Activated CD4-positive, alpha-beta memory T cell treated with anti-CD3 and anti-CD28 coated beads for 36 hours (primary cell): ENCODE measurements around the gene OCIAD2. TPM values are rescaled to one million over a fixed set of nuclear protein-coding genes. Genes with fewer than 3 reads are reported as not detected.
"Not testable (repeated sequence)": the region's sequence is repeated elsewhere in the genome, so short reads cannot be mapped to it uniquely, and the experiment has no call there.

Experiments used
- CTCF ChIA-PET: fragments of 350-600 bp; sonication (Branson Sonifier 250); formaldehyde crosslinking; loops from one replicate; lab custom pipeline; 2021; ENCODE audit warnings: antibody characterized with exemption, inconsistent platforms; lab: Charles Lee
- POLR2A ChIA-PET: fragments of 350-600 bp; sonication (Branson Sonifier 250); formaldehyde crosslinking; loops from one replicate; lab custom pipeline; 2021; ENCODE audit warnings: antibody characterized with exemption; lab: Charles Lee
- DNase-seq: peaks from one replicate; pipeline ENCODE4 v3.0.0-alpha.2; 2020
- H3K27ac Mint-ChIP-seq: one replicate; pipeline ENCODE4 v1.8.0; 2021; ENCODE audit warnings: mixed read lengths
- H3K27me3 Mint-ChIP-seq: one replicate; pipeline ENCODE4 v1.8.0; 2021; ENCODE audit warnings: mixed read lengths
- H3K36me3 Mint-ChIP-seq: one replicate; pipeline ENCODE4 v1.8.0; 2021; ENCODE audit warnings: mixed read lengths
- H3K4me1 Mint-ChIP-seq: one replicate; pipeline ENCODE4 v1.8.0; 2021; ENCODE audit warnings: low read depth, mixed read lengths
- H3K4me3 Mint-ChIP-seq: one replicate; pipeline ENCODE4 v1.8.0; 2021; ENCODE audit warnings: mild to moderate bottlenecking, mixed read lengths
- H3K9me3 Mint-ChIP-seq: one replicate; pipeline ENCODE4 v1.8.0; 2021; ENCODE audit warnings: mixed read lengths
- intact Hi-C: fragments of 100-400 bp; cut with micrococcal nuclease; formaldehyde crosslinking; loops from one replicate; pipeline ENCODE4 v1.15.1; 2023
- total RNA-seq, 2 experiments: library from RNA; stranded (reverse); gene quantifications; one replicate each; pipeline ENCODE4 v1.2.3, GENCODE V29; 2021

The OCIAD2 gene
- total RNA-seq, 2 experiments from 2014 or later: 54.2 to 71.6 TPM

DNA sequence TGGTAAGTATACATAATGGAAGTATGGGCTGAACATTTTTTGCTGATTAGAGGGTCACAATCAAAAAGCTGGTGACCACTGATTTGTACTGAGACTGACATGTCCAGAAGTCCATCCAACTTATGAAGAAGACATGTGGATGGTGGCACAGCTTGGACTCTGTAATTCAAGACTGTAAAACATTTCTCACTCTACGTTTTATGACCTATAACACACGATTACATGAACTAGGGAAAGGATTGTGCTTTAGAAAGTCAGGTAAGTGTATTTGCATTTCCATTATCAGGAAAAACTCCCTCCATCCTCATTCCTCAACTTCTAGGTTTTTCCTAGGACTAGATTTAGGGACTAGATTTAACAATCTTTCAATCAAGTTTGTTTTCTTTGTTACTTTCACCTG lies 30.5 kb upstream of the OCIAD2 start:
- intact Hi-C loops: no loop called here
- no peak overlapping the region for H3K27ac Mint-ChIP-seq
- no peaks in the 10 kb centered on the region for H3K36me3 Mint-ChIP-seq
- ChIA-PET POLR2A (no interaction called here), CTCF (interaction anchor here (1.1 to 1.4 kb wide), 3 partner anchors 8 to 27 kb away, joined by 3 to 4 read pairs (median 3); no protein-coding TSS in a partner anchor)
- H3K4me3 Mint-ChIP-seq: no peak overlapping the region
- H3K9me3 Mint-ChIP-seq: peaks cover 4% of the 10 kb centered on the region
- H3K27me3 Mint-ChIP-seq: no peaks in the 10 kb centered on the region
- no peaks in the 10 kb centered on the region for H3K4me1 Mint-ChIP-seq
- no peak for DNase-seq

- peaks cover 6% of the 10 kb centered on the region for H3K9me3 Mint-ChIP-seq
- intact Hi-C loops: no loop called here
- no peaks in the 10 kb centered on the region for H3K27me3 Mint-ChIP-seq
- no peaks in the 10 kb centered on the region for H3K4me1 Mint-ChIP-seq
- H3K36me3 Mint-ChIP-seq: no peaks in the 10 kb centered on the region
- POLR2A ChIA-PET: interaction anchor here (0.7 kb wide), 1 partner anchor 25 kb away, joined by 3 read pairs; the partner anchor contains the start of gene OCIAD2
- DNase-seq: no peak
- H3K27ac Mint-ChIP-seq: no peak overlapping the region
- no peak overlapping the region for H3K4me3 Mint-ChIP-seq
- CTCF ChIA-PET: interaction anchor here (1.0 to 1.6 kb wide), 5 partner anchors 13 to 57 kb away, joined by 3 to 5 read pairs (median 4); no protein-coding TSS in a partner anchor
Observed at GRCh38 chr4:48931459-48931858, 24.9 kb upstream of the OCIAD2 start.

DNA sequence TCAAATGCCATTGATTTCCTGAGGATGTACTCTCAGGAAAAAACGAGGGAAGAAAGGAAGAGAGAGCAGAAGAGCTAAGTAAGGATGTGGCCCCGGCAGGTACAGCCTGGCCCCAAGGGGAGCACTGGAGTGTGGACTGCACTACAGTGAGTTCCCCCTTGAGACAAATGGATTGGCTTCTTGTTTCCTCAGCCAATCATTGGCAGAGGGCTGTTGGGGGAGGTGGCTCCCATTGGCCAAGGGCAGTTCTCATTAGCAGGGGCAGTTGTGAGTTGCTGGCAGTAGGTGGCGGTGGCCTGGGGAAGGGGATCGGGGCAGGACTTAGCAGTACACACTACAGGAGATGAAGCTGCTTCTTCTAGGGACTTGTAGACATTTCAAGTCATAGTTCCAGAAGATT lies 24.1 kb upstream of the OCIAD2 start:
- intact Hi-C loops: no loop called here
- Mint-ChIP-seq H3K27ac (no peak overlapping the region), H3K4me3 (no peak overlapping the region), H3K36me3 (no peaks in the 10 kb centered on the region), H3K27me3 (no peaks in the 10 kb centered on the region), H3K9me3 (peaks cover 8% of the 10 kb centered on the region), H3K4me1 (no peaks in the 10 kb centered on the region)
- DNase-seq: no peak
- CTCF ChIA-PET: interaction anchor here (1.4 to 1.6 kb wide), 2 partner anchors 14 kb away, joined by 4 read pairs; no protein-coding TSS in a partner anchor
- POLR2A ChIA-PET: no interaction called here

DNA sequence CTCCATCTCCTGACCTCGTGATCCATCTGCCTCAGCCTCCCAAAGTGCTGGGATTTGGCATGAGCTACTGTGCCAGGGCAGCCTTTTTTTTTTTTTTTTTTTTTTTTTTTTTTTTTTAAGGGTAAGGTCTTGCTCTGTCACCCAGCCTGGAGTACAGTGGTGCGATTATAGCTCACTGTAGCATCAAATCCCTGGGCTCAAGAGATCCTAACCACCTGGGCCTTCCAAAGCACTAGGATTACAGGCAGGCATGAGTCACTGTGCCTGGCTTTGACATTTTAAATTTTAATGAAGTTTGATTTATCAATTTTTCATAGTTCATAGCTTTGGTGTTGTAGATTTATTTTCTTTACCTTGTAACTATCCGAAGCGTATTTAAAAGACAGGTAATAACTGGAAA lies 17.8 kb upstream of the OCIAD2 start:
- H3K4me3 Mint-ChIP-seq: no peak overlapping the region
- H3K27ac Mint-ChIP-seq: no peak overlapping the region
- ChIA-PET CTCF (interaction anchor here (0.7 to 1.8 kb wide), 2 partner anchors 11 to 20 kb away, joined by 3 to 7 read pairs; no protein-coding TSS in a partner anchor), POLR2A (no interaction called here)
- no peak for DNase-seq
- intact Hi-C loops: no loop called here
- peaks cover 5% of the 10 kb centered on the region for H3K36me3 Mint-ChIP-seq
- H3K9me3 Mint-ChIP-seq: peaks cover 16% of the 10 kb centered on the region
- H3K27me3 Mint-ChIP-seq: no peaks in the 10 kb centered on the region
- peaks cover 4% of the 10 kb centered on the region for H3K4me1 Mint-ChIP-seq

- H3K27ac Mint-ChIP-seq: not testable (repeated sequence)
Observed at GRCh38 chr4:48923065-48923464, 16.5 kb upstream of the OCIAD2 start.

DNA sequence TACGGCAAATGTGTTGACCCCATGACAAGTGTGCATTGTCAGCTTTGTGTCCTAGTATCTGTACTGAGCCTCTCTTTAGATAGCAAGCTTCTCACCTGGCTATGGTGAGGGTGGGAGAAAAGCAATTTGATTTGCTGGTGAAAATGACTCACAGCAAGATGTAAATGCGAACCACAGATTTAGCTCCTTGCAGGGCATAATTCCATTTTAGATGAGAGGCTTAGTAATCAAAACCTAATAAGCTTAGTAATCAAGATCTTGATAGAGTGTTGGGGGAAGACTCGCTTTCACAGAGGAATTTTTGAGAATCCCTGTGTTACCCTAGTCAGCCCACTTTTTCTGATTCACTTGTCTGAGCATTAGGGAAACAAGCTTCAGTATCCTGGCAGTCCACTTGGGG lies 7.7 kb upstream of the OCIAD2 start:
- peaks cover 7% of the 10 kb centered on the region for H3K4me1 Mint-ChIP-seq
- ChIA-PET POLR2A (no interaction called here), CTCF (interaction anchor here (0.6 to 0.7 kb wide), 2 partner anchors 48 to 305 kb away, joined by 4 read pairs; no protein-coding TSS in a partner anchor)
- H3K4me3 Mint-ChIP-seq: no peak overlapping the region
- no peaks in the 10 kb centered on the region for H3K27me3 Mint-ChIP-seq
- H3K27ac Mint-ChIP-seq: no peak overlapping the region
- intact Hi-C loops: no loop called here
- no peaks in the 10 kb centered on the region for H3K36me3 Mint-ChIP-seq
- no peak for DNase-seq
- peaks cover under 1% of the 10 kb centered on the region for H3K9me3 Mint-ChIP-seq

More at GRCh38 chr4:48923065-48923464, 16.5 kb upstream of the OCIAD2 start:
- CTCF ChIA-PET, DNase-seq, intact Hi-C loops, H3K4me1 Mint-ChIP-seq, H3K4me3 Mint-ChIP-seq, H3K27me3 Mint-ChIP-seq, POLR2A ChIA-PET, H3K36me3 Mint-ChIP-seq: not testable (repeated sequence)
- peaks cover 14% of the 10 kb centered on the region for H3K9me3 Mint-ChIP-seq

DNA sequence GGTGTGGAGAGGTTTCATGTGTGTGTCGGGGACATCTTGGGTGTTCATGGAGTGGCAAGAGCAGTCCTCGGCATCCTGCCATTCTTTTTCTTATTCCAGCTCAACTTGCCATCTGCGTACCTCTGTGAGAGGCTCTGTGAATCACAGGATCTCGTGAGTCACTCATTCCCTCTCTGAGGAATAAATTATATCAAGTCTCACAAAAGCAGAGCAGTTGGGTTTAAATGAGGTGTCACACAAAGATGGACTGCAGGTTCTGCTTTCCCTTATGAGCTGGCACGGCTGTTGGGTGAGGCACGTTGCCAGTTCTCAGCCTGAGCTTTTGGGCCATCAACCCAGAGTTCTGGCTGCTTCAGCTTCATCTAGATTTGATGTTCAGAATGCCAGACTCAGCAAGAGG lies 6.8 kb upstream of the OCIAD2 start:
- CTCF ChIA-PET: interaction anchor here (0.9 to 1.7 kb wide), 3 partner anchors 11 to 31 kb away, joined by 3 to 7 read pairs (median 3); no protein-coding TSS in a partner anchor
- Mint-ChIP-seq H3K4me1 (peaks cover 16% of the 10 kb centered on the region), H3K27me3 (no peaks in the 10 kb centered on the region), H3K36me3 (no peaks in the 10 kb centered on the region), H3K27ac (no peak overlapping the region), H3K9me3 (no peaks in the 10 kb centered on the region), H3K4me3 (no peak overlapping the region)
- intact Hi-C loops: no loop called here
- DNase-seq: no peak
- POLR2A ChIA-PET: interaction anchor here (0.6 kb wide), 1 partner anchor 872 kb away, joined by 3 read pairs; no protein-coding TSS in a partner anchor

DNA sequence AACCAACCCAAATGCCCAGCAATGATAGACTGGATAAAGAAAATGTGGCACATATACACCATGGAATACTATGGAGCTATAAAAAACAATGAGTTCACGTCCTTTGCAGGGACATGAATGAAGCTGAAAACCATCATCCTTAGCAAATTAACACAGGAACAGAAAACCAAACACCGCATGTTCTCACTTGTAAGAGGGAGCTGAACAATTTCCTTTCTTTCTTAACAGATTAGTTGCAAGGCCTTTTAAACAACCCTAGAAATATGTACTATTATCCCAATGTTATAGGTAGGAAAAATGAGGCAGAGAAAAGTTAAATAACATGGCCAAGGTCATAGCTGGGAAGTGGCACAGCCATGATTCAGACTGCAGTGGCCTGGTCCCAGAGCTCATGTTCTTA lies 5.8 kb upstream of the OCIAD2 start:
- ChIA-PET POLR2A (no interaction called here), CTCF (interaction anchor here (0.5 to 1.7 kb wide), 2 partner anchors 32 to 792 kb away, joined by 4 to 7 read pairs; no protein-coding TSS in a partner anchor)
- H3K36me3 Mint-ChIP-seq: no peaks in the 10 kb centered on the region
- DNase-seq: no peak
- H3K4me3 Mint-ChIP-seq: no peak overlapping the region
- peaks cover 18% of the 10 kb centered on the region for H3K4me1 Mint-ChIP-seq
- H3K27me3 Mint-ChIP-seq: no peaks in the 10 kb centered on the region
- no peak overlapping the region for H3K27ac Mint-ChIP-seq
- intact Hi-C loops: no loop called here
- H3K9me3 Mint-ChIP-seq: no peaks in the 10 kb centered on the region

- intact Hi-C loops: no loop called here
- Mint-ChIP-seq H3K9me3 (no peaks in the 10 kb centered on the region), H3K36me3 (no peaks in the 10 kb centered on the region), H3K4me3 (no peak overlapping the region), H3K27ac (no peak overlapping the region), H3K4me1 (peaks cover 32% of the 10 kb centered on the region), H3K27me3 (no peaks in the 10 kb centered on the region)
- DNase-seq: no peak
- POLR2A ChIA-PET: no interaction called here
- CTCF ChIA-PET: interaction anchor here (1.2 kb wide), 1 partner anchor 332 kb away, joined by 3 read pairs; no protein-coding TSS in a partner anchor
Observed at GRCh38 chr4:48910511-48910910, 3.9 kb upstream of the OCIAD2 start.

GRCh38 chr4:48909697-48910096 lies 3.1 kb upstream of the OCIAD2 start:
- no peak overlapping the region for H3K4me3 Mint-ChIP-seq
- peaks cover 40% of the 10 kb centered on the region for H3K4me1 Mint-ChIP-seq
- H3K36me3 Mint-ChIP-seq: no peaks in the 10 kb centered on the region
- CTCF ChIA-PET: interaction anchor here (1.1 to 1.2 kb wide), 3 partner anchors 11 to 331 kb away, joined by 3 to 4 read pairs (median 3); no protein-coding TSS in a partner anchor
- H3K9me3 Mint-ChIP-seq: no peaks in the 10 kb centered on the region
- POLR2A ChIA-PET: interaction anchor here (1.1 kb wide), 1 partner anchor 11 kb away, joined by 5 read pairs; no protein-coding TSS in a partner anchor
- peak; percentile 87 for DNase-seq
- intact Hi-C loops: loop anchor here (1.0 to 5.0 kb wide), 7 partner anchors 10 to 637 kb away; partner anchors contain the start of genes FRYL and SLAIN2
- no peak overlapping the region for H3K27ac Mint-ChIP-seq
- no peaks in the 10 kb centered on the region for H3K27me3 Mint-ChIP-seq

DNA sequence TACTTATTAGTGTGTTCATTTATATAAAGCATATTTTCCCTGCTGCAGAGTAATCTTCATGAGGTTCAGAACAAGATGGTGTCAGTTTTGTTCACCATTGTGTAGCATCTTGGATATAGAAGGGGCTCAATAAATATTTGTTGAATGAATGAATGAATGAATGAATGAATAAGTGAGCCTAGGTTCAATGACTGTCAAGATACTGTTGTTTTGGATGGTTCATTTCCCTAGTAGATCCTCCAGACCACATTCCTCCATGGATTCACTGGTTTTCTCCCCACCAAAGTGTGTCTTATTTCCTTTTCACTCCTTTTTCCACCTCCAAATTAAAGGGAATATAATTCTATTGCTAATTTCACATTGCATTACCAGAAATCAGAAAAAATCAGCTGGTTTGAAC lies 2.1 kb upstream of the OCIAD2 start:
- Mint-ChIP-seq H3K9me3 (no peaks in the 10 kb centered on the region), H3K4me1 (peaks cover 44% of the 10 kb centered on the region), H3K27me3 (no peaks in the 10 kb centered on the region), H3K4me3 (no peak overlapping the region), H3K36me3 (peaks cover 4% of the 10 kb centered on the region), H3K27ac (peak overlapping the region; percentile 33)
- intact Hi-C loops: loop anchor here (1.0 to 5.0 kb wide), 7 partner anchors 9 to 636 kb away; partner anchors contain the start of genes FRYL and SLAIN2
- no peak for DNase-seq
- ChIA-PET POLR2A (no interaction called here), CTCF (interaction anchor here (1.1 kb wide), 1 partner anchor 10 kb away, joined by 3 read pairs; no protein-coding TSS in a partner anchor)

- ChIA-PET POLR2A (interaction anchor here (1.6 kb wide), 1 partner anchor 24 kb away, joined by 3 read pairs; no protein-coding TSS in a partner anchor), CTCF (interaction anchor here (0.6 to 1.6 kb wide), 4 partner anchors 50 to 316 kb away, joined by 3 to 5 read pairs (median 3); no protein-coding TSS in a partner anchor)
- H3K27me3 Mint-ChIP-seq: no peaks in the 10 kb centered on the region
- intact Hi-C loops: loop anchor here (2.0 to 5.0 kb wide), 5 partner anchors 37 to 636 kb away; partner anchors contain the start of gene SLAIN2
- no peaks in the 10 kb centered on the region for H3K9me3 Mint-ChIP-seq
- H3K36me3 Mint-ChIP-seq: peaks cover 6% of the 10 kb centered on the region
- DNase-seq: no peak
- H3K4me3 Mint-ChIP-seq: no peak overlapping the region
- H3K4me1 Mint-ChIP-seq: peaks cover 44% of the 10 kb centered on the region
- peak overlapping the region; percentile 33 for H3K27ac Mint-ChIP-seq
Observed at GRCh38 chr4:48907706-48908477, 1.3 kb upstream of the OCIAD2 start.
